Measurements from ENCODE around the gene METTL5.
"Not testable (repeated sequence)": the region's sequence is repeated elsewhere in the genome, so short reads cannot be mapped to it uniquely, and the experiment has no call there.

The METTL5 gene

GRCh38 chr2:169824373-169825333 lies at the start of gene METTL5:
Gene METTL5, minus strand, starts transcription at chr2:169824905. Its CDS starts 308 bp downstream, at chr2:169824597.
- TF ChIP-seq ZFX (IDR thresholded peaks at IDR 0.05; ENCODE audit: borderline replicate concordance): no peak
- TF ChIP-seq CTCF (IDR thresholded peaks at IDR 0.05): peak; percentile 90
- peak within 1 kb of the TSS; percentile 66 for H3K27ac ChIP-seq

GRCh38 chr2:169871994-169872393 lies 47.3 kb upstream of the METTL5 start:
- TF ChIP-seq ZFX (IDR thresholded peaks at IDR 0.05; ENCODE audit: borderline replicate concordance) (no peak), CTCF (IDR thresholded peaks at IDR 0.05) (no peak)
- no peak overlapping the region for H3K27ac ChIP-seq

- not testable (repeated sequence) for H3K27ac ChIP-seq
Measured at GRCh38 chr2:169871369-169871768, 46.7 kb upstream of the METTL5 start.

- H3K27ac ChIP-seq: no peak overlapping the region
- TF ChIP-seq CTCF (IDR thresholded peaks at IDR 0.05) (no peak), ZFX (IDR thresholded peaks at IDR 0.05; ENCODE audit: borderline replicate concordance) (no peak)
Measured at GRCh38 chr2:169868951-169869350, 44.2 kb upstream of the METTL5 start.

- no peak for TF ChIP-seq ZFX (IDR thresholded peaks at IDR 0.05; ENCODE audit: borderline replicate concordance)
- no peak for TF ChIP-seq CTCF (IDR thresholded peaks at IDR 0.05)
Measured at GRCh38 chr2:169867579-169867978, 42.9 kb upstream of the METTL5 start.

GRCh38 chr2:169866230-169866629 lies 41.5 kb upstream of the METTL5 start:
- H3K27ac ChIP-seq: not testable (repeated sequence)

More at GRCh38 chr2:169867579-169867978, 42.9 kb upstream of the METTL5 start:
- H3K27ac ChIP-seq: no peak overlapping the region

GRCh38 chr2:169865492-169865891 lies 40.8 kb upstream of the METTL5 start:
- no peak overlapping the region for H3K27ac ChIP-seq
- no peak for TF ChIP-seq ZFX (IDR thresholded peaks at IDR 0.05; ENCODE audit: borderline replicate concordance)
- no peak for TF ChIP-seq CTCF (IDR thresholded peaks at IDR 0.05)

- TF ChIP-seq CTCF (IDR thresholded peaks at IDR 0.05) (no peak), ZFX (IDR thresholded peaks at IDR 0.05; ENCODE audit: borderline replicate concordance) (no peak)
- no peak overlapping the region for H3K27ac ChIP-seq
Measured at GRCh38 chr2:169862816-169863215, 38.1 kb upstream of the METTL5 start.
